ENCODE results near the gene PDCD7.
"Not testable (repeated sequence)": the region's sequence is repeated elsewhere in the genome, so short reads cannot be mapped to it uniquely, and the experiment has no call there.

Gene PDCD7, protein sequence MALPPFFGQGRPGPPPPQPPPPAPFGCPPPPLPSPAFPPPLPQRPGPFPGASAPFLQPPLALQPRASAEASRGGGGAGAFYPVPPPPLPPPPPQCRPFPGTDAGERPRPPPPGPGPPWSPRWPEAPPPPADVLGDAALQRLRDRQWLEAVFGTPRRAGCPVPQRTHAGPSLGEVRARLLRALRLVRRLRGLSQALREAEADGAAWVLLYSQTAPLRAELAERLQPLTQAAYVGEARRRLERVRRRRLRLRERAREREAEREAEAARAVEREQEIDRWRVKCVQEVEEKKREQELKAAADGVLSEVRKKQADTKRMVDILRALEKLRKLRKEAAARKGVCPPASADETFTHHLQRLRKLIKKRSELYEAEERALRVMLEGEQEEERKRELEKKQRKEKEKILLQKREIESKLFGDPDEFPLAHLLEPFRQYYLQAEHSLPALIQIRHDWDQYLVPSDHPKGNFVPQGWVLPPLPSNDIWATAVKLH

DNA sequence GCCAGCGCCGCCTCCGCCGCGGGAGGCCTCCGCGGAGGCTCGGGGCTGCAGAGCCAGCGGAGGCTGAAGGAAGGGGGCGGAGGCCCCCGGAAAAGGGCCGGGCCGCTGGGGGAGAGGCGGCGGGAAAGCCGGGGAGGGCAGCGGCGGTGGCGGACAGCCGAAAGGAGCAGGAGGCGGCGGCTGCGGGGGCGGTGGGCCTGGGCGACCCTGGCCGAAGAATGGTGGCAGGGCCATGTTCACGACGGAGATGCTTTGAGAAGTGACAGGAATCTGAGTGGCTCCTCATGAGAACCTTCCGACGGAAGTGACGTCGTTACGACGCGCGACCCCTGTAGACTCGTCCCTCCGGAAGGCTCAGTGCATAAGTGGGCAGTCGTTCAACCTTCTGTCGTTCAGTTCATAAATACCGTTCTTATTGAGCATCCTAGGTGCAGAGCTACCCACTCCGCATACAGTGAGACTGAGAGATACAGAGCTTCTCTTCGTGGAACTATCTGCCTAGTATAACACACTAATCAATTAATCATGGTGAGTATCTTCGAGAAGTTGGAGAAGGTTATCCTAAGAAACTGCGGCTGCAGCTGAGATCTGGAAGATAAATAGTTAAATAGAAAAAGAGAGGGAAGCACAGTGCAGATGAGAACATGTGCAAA is at the start of gene PDCD7:
Gene PDCD7 (minus strand): TSS at position 261 of the 653 bp plus-strand sequence. CDS start 27 bp downstream, at position 234.
- peak; percentile 57 for DNase-seq

DNA sequence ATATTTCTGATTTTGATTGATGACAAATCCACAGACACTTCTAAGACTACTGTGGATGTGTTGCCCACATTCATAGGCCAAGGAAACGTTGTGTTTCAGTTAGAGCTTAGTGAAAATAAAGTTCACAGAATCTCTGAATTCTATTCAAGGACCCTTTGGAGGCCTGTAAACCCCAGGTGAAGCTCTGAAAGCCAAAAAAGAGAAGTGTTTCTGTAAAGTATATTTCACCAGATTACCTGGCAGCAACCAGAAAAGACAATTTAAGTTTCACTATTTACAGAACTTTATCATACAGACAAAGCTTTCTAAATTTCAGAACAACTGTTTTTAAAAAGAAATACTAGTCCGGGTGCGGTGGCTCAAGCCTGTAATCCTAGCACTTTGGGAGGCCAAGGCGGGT is 48.9 kb upstream of the PDCD7 start:
- DNase-seq: no peak

DNA sequence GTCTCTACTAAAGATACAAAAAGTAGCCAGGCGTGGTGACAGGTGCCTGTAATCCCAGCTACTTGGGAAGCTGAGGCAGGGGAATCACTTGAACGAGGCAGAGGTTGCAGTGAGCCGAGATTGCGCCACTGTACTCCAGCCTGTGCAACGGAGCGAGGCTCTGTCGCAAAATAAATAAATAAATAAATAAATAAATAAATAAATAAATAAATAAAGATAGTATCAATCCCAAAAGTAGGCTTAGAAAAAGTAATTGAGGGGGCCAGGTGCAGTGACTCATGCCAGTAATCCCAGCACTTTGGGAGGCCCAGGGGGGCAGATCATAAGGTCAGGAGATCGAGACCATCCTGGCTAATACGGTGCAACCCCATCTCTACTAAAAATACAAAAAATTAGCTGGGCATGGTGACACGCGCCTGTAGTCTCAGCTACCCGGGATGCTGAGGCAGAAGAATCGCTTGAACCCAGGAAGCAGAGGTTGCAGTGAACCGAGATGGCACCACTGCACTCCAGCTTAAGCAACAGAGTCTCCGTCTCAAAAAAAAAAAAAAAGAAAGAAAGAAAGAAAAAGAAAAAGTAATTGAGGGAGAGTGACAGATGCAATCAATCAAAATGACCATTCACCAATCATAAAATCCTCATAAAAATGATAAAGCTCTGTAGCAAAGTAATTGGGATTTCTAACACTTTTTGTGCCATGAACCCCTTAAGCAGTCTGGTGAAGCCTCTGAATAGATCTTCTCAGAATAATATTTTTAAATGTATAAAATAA is 48.2 kb upstream of the PDCD7 start:
- DNase-seq: not testable (repeated sequence)

DNA sequence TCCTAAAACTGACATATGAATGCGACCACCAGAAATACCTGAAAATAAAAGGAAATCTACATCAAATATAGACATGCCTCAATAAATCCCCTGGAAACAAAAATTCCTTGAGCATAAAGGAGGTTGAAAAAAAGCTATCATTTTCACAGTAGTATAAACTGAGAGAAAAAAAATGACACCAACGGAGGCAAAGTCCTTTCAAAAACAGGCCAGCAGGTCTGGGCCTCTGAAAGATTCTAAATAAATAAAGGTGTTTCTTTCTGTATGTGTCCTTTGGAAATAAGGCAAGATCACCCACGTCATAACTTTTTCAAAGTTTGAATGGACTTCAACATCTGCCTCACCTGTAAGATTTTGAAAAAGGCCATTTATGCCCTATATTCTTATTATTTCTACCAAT is 46.6 kb upstream of the PDCD7 start:
- no peak for DNase-seq

DNA sequence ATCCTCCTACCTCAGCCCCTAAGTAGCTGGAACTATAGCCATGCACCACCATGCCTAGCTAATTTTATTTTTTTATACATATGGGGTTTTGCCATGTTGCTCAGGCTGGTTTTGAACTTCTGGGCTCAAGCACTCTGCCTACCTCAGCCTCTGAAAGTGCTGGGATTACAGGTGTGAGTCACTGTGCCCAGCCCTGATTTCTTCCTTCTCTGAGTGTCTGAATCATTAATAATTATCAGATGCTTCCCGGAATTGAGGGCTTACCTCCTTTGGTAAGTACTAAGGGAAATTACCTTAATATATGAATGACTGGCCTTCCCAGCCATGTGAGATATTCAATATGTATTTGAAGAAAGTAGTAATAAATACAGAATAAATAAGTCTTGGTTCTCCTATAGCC is 44.3 kb upstream of the PDCD7 start:
- no peak for DNase-seq

DNA sequence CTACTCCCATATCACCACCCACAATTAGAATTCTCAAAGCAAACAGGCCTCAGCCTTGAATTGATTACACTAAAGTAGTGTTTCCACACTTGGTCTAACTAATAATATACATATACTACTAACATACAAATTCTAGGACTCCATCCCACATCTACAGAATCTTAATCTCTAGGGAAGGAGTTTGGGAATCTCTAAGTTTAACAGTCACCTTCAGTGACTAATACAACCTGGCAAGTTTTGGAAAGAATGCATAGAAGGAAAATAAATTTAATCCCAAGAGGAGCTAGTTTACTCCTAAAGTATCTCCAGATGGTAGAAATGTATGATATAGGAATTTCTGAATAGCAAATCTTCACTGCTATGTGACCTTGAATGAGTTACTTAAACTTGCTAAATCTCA is 42.4 kb upstream of the PDCD7 start:
- DNase-seq: no peak

DNA sequence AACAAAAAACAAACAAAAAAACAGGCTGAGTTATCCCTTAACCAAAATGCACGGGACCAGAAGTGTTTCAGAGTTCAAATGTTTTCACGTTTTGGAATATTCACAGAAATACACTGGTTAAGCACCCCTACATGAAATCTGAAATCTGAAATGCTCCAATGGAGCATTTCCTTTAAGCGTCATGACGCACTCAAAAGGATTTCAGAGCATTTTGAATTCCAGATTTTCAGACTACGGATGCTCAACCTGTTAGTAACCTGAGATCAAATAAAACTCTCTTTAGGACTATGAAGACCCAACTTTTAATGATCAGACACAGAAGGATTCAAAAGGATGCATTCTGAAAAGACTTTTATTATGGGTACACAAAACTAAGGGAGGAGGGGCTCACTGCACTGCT is 41.9 kb upstream of the PDCD7 start:
- no peak for DNase-seq

DNA sequence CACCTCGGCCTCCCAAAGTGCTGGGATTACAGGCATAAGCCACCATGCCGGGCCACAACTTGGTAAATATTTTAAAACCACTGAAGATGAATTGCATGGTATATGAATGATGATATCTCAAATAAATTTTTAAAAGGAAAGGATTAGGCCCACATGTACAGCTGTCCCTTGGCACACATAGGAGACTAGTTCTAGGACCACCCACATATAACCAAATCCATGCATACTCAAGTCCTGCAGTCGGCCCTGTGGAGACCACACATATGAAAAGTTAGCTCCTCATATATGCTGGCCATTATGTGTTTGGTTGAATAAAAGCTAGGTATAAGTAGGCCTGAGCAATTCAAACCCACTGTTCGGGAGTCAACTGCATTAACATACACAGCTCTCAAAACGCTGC is 40.9 kb upstream of the PDCD7 start:
- no peak for DNase-seq

DNA sequence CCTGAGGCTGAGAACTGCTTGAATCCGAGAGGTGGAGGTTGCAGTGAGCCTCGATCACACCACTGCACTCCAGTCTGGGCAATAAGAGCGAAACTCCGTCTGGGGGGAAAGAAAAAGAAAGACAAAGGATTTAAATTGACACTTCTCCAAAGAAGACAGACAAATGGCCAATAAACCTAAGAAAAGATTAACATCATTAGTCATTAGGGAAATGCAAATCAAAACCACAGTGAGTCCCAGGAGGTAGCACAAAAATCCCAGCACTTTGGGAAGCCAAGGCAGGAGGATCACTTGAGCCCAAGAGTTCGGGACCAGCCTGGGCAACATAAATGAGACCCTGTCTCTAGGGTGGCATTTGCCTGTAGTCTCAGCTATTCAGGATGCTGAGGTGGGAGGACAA is 38.9 kb upstream of the PDCD7 start:
- no peak for DNase-seq

DNA sequence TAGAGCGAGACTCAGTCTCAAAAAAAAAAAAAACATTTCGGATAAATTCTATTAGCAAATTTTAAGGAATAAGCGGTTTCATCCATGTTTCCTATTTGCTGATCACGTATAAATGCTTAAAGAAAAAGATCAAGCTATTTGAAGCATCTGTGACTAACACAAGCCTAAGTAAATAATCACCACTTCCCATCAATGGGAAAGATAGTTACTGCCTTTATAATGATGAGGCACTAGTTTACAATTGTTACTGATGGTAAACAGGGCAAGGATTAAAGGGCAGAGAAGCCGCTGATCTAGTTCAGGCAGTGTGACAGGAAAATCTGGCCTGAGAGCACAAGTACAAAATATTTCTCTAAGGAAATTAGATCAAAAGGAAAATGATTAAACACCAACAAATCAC is 37.8 kb upstream of the PDCD7 start:
- DNase-seq: no peak

DNA sequence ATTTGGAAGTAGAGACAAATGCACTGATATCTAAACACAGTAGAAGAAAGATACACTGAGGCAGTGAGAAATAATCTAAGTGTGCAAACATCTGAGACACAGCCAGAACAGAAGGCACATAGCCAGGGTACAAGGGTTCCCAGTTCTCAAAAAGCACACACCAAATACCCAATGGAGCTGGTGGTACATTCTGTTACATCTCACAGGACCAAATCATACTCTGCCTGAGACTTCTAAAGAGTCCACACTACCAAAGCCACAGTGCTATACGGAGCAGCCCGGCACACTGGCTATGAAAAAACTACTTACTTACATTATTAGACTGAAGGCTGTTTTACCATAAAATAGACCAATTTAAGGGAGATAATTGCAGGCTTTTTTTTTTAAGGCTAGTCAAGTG is 32.3 kb upstream of the PDCD7 start:
- no peak for DNase-seq

DNA sequence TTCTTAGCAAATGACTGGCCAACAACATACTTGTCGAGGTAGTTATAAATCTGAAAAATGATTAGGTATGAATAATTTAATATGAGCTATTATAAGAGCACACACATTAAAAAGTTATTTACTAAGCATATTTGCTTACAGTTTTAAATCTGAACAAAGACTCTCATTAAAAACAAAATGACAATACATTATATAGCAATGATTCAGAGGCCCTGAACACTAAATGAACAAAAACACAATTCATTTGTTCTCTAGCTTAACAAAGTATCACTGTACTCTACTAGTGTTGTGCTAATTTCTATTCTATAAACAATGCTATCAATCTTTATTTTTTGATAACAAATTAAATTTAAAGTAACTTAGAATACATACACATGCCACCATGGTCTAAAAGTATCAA is 30.5 kb upstream of the PDCD7 start:
- DNase-seq: no peak

DNA sequence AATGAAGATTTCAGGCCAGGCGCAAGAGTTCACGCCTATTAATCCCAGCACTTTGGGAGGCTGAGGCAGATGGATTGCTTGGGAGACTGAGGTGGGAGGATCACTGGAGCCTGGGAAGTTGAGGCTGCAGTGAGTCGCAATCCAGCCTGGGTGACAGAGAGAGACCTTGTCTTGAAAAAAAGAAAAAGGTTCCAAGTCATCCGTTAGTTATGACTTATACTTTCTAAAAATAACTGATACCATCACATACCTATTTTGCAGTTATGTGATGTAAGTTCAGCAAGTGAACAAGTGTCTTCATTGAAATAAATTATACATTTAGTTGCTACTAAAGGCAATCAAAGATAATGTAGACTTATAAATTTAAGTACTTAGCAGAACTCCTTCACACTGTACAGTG is 29.4 kb upstream of the PDCD7 start:
- DNase-seq: no peak

DNA sequence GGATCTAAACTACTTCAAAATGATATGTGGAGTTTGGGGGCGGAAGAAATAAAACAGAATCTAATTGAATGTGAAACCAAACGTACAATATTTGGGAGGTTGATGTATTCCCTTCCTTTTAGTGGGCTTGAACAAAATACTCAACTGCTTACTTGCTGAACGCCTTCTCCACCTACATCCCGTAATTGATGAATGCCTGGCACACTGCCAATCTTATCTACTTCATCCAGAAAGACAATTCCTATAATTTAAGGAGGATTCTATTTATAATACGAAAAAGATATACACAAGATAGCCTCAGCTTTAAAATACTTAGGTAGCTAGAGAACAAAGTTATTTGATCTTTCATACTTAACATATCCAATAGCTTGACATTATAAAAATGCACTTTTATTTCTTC is 23.1 kb upstream of the PDCD7 start:
- no peak for DNase-seq

DNA sequence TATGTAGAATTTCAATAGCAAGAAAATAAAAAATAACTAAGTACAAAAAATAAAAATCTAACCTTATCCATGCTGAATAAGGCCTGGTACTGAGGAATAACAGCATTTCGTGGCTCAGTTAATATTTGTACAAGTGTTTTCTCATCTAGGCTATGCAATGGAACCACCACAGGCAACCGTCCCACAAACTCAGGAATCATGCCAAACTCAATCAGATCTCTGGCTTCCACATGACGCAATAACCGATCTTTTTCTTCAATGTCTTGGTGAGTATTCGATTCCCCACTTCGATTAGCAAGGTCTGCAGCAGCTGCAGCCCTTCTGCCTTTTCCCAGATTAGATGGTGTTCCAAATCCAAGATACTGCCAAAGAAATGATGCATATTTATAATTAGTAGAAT is 21.1 kb upstream of the PDCD7 start:
- DNase-seq: no peak

DNA sequence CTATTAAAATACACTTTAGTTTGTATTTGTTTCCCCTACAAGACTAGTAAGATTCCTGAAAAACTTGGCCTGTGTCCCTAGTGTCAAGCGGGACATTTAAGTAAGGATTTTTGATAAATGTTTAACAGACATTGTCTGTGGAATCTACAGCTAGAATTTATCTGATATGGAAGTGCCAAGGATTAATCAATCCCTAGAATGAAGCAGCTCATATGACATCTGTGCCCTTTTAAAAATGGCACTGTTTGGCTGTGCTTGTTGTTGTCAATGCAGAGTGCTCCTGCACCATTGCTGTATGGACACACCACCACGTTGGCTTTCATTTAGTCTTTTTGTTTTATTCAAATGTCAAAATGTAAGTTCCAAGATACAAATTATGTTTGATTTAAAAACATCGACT is 14.3 kb upstream of the PDCD7 start:
- DNase-seq: no peak

DNA sequence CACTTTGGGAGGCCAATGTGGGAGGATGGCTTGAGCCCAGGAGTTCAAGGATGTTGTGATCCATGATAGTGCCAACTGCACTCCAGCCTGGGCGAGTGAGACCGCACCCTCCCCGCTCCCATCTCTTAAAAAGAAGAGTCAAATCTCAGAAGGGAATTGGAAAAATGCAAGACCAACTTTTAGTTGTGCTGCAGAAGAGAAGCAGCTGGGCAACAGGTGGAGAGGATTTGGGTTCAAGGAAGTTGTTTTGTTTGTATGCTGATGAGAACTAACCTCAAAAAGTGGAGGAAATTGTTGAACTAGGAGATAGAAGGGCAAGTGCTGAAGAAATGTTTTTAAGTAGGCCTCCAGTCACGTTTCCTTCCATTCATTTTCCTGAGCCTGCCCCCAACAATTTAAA is 12.8 kb upstream of the PDCD7 start:
- DNase-seq: no peak

DNA sequence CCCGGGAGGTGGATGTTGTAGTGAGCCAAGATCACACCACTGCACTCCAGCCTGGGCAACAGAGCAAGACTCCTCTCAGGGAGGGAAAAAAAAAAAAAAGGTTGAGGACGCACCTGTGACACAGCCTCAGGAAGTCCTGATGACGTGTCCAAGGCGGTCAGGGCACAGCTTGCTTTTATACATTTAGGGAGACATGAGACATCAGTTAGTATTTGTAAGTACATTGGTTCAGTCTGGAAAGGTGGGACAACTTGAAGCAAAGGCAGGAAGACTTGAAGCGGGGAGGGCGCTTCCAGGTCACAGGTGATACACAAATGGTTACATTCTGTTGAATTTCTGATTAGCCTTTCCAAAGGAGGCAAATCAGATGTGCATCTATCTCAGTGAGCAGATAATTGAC is 5.0 kb upstream of the PDCD7 start:
- DNase-seq: not testable (repeated sequence)

DNA sequence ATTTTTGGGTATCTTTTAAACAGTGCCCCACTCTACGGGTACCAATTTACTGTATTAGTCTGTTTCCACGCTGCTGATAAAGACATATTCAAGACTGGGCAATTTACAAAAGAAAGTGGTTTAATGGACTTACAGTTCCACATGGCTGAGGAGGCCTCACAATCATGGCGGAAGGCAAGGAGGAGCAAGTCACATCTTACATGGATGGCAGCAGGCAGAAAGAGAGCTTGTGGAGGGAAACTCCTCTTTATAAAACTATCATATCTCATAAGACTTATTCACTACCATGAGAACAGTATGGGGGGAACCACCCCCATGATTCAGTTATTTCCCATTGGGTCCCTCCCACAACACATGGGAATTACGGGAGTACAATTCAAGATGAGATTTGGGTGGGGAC is 4.3 kb upstream of the PDCD7 start:
- not testable (repeated sequence) for DNase-seq

DNA sequence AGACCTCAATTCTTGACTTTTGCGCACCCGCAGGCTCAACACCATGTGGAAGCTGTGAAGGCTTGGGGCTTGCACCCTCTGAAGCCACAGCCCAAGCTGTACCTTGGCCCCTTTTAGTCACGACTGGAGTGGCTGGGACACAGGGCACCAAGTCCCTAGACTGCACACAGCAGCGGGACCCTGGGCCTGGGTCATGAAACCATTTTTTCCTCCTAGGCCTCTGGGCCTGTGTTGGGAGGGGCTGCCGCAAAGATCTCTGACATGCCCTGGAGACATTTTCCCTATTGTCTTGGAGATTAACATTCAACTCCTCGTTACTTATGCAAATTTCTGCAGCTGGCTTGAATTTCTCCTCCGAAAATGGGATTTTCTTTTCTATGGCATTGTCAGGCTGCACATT is 3.5 kb upstream of the PDCD7 start:
- DNase-seq: not testable (repeated sequence)

DNA sequence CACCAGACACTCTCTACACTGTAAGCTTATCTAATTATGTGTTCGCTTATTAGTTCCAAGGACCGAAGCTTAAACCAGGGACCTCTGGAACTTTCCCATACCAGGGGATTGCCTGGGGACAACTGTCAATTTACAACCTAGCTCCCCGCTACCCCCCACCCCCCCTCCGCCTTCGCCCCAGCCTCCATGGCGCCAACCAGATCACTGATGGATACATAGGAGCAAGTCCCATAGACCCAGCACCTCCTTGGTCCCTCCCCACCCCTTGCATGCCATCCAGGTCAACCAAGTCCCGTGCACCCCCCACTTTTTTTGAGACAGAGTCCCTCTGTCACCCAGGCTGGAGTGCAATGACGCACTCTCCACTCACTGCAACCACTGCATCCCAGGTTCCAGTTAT is 930 bp upstream of the PDCD7 start:
- no peak for DNase-seq

DNA sequence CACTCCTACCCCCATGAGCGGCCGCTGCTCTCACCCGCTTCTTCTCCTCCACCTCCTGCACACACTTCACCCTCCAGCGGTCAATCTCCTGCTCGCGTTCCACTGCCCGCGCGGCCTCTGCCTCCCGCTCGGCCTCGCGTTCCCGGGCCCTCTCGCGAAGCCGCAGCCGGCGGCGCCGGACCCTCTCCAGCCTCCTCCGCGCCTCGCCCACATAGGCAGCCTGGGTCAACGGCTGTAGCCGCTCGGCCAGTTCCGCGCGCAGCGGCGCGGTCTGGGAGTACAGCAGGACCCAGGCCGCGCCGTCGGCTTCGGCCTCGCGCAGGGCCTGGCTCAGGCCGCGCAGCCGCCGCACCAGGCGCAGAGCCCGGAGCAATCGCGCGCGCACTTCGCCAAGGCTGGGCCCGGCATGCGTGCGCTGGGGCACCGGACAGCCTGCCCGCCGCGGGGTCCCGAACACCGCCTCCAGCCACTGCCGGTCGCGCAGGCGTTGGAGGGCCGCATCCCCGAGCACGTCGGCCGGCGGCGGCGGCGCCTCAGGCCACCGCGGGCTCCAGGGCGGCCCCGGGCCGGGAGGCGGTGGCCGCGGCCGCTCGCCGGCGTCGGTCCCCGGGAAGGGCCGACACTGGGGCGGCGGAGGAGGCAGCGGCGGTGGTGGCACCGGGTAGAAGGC is 595 bp downstream of the PDCD7 start:
- no peak for DNase-seq

DNA sequence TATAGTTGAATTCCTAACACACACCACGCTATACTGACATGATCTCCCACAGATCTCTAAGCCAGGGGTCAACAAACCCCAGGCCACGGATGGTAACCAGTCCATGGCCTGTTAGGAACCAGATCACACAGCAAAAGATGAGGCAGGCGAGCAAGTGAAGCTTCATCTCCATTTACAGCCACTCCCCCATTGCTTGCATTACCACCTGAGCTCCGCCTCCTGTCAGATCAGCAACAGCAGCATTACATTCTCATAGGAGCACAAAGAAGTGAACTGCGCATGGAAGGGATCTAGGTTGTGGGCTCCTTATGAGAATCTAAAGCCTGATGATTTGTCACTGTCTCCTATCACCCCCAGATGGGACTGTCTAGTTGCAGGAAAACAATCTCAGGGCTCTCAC is 2.7 kb downstream of the PDCD7 start:
- no peak for DNase-seq
